GM21717 (cell line): ENCODE results near the gene BHLHE40.

Experiments used
- ATAC-seq: cut with Tn5 transposase; IDR thresholded peaks from one replicate; pipeline ENCODE4 v1.9.1; 2021; ENCODE audit warnings: mild to moderate bottlenecking, moderate library complexity; ENCODE audit not compliant: unreplicated experiment

The BHLHE40 gene

GRCh38 chr3:4979428-4980228 lies at the start of gene BHLHE40:
Gene BHLHE40 (plus strand): TSS chr3:4979437. CDS start chr3:4979719, 282 bp downstream.
- peak; percentile 2 for ATAC-seq

GRCh38 chr3:4930501-4930900 lies 48.7 kb upstream of the BHLHE40 start:
- no peak for ATAC-seq

- ATAC-seq = no peak
Observed at GRCh38 chr3:4934050-4934449, 45.2 kb upstream of the BHLHE40 start.

GRCh38 chr3:4935347-4935746 lies 43.9 kb upstream of the BHLHE40 start:
- ATAC-seq = peak; percentile 68

GRCh38 chr3:4936982-4937614 lies 42.1 kb upstream of the BHLHE40 start:
- no peak for ATAC-seq

- no peak for ATAC-seq
Observed at GRCh38 chr3:4938281-4938982, 40.8 kb upstream of the BHLHE40 start.

GRCh38 chr3:4939276-4939675 lies 40.0 kb upstream of the BHLHE40 start:
- no peak for ATAC-seq

GRCh38 chr3:4940985-4941384 lies 38.3 kb upstream of the BHLHE40 start:
- no peak for ATAC-seq

GRCh38 chr3:4943549-4943948 lies 35.7 kb upstream of the BHLHE40 start:
- ATAC-seq = no peak

- ATAC-seq = no peak
Observed at GRCh38 chr3:4945324-4945723, 33.9 kb upstream of the BHLHE40 start.

GRCh38 chr3:4947028-4947427 lies 32.2 kb upstream of the BHLHE40 start:
- ATAC-seq = no peak

- ATAC-seq = no peak
Observed at GRCh38 chr3:4948395-4948794, 30.8 kb upstream of the BHLHE40 start.

- ATAC-seq = no peak
Observed at GRCh38 chr3:4949004-4949403, 30.2 kb upstream of the BHLHE40 start.

GRCh38 chr3:4949659-4950058 lies 29.6 kb upstream of the BHLHE40 start:
- no peak for ATAC-seq

- ATAC-seq = no peak
Observed at GRCh38 chr3:4950351-4950784, 28.9 kb upstream of the BHLHE40 start.

GRCh38 chr3:4950948-4951347 lies 28.3 kb upstream of the BHLHE40 start:
- ATAC-seq = no peak

GRCh38 chr3:4953119-4953518 lies 26.1 kb upstream of the BHLHE40 start:
- ATAC-seq = no peak

GRCh38 chr3:4954256-4955000 lies 24.8 kb upstream of the BHLHE40 start:
- ATAC-seq = no peak

GRCh38 chr3:4956099-4956498 lies 23.1 kb upstream of the BHLHE40 start:
- ATAC-seq = no peak

- ATAC-seq = no peak
Observed at GRCh38 chr3:4956738-4957137, 22.5 kb upstream of the BHLHE40 start.

- ATAC-seq = no peak
Observed at GRCh38 chr3:4957978-4958377, 21.3 kb upstream of the BHLHE40 start.
